HG03575 (cell line): Measurements from ENCODE around the gene AIFM2.

Experiments
- ATAC-seq: cut with Tn5 transposase; IDR thresholded peaks from one replicate; pipeline ENCODE4 v1.9.1; 2021; ENCODE audit not compliant: unreplicated experiment, insufficient number of reproducible peaks, low FRiP score; ENCODE audit errors: extremely low read depth

Gene AIFM2

DNA sequence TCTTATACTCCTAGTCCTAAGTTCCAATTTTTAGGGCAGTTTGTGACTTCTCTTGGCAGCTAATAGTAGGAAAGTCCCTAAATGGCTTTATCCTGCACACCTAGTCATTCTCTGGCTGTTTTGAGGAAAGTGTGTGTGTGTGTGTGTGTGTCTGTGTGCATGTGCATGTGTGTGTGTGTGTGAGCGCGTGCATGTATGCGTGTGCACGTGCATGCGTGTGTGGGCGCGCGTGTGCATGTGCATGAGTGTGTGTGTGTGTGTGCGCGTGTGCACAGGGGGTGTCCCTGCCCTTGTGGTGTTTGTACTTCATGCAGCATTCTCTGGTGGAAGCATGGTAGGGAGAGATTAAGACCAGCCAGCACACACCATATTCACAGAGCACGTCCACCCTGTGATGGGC, 61.8 kb downstream of the AIFM2 start:
- ATAC-seq, result no peak

DNA sequence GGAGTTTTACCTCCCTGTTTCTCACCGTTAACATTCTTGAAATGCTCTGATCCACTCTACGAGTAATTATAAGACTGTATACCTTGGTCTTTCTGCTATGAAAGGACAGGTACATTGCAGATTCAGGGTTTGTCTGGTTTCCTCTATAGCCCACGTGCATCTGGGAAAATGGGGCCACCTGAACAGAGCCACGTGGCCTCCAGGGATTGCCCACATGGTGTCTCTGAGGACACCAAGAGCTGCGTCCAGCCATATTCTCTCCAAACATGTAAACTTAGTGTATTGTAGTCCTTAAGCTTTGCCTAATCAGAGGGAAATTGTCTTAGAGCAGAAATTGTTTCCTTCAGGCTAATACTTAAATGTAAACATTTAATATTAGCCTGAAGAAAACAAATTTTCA, 63.3 kb downstream of the AIFM2 start:
- ATAC-seq, result no peak

- no peak for ATAC-seq
Observed at GRCh38 chr10:70068925-70069324, 63.7 kb downstream of the AIFM2 start.

DNA sequence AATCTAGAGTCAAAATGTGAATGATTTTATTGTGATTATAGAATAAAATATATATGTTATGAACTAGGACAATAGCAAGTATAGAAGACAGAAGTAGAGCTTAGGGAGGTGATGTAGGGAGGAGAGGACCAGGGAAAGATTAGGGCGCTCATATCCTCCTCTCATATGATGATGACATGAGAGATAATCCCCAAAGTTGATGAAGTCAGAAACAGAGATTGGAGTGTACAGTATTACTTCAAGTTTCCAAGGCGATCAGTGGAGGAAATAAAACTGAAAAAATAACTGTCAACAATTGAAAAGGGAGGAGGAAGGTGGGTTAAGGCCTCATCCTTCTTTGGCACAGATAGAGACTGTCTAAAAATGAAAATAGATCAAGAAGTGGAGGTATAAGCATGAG, 65.0 kb downstream of the AIFM2 start:
- no peak for ATAC-seq

GRCh38 chr10:70066190-70066589, 66.4 kb downstream of the AIFM2 start:
- ATAC-seq, result no peak

GRCh38 chr10:70064486-70064885, 68.1 kb downstream of the AIFM2 start:
- ATAC-seq, result no peak

- ATAC-seq, result no peak
Observed at GRCh38 chr10:70063418-70064098, 69.1 kb downstream of the AIFM2 start.
